HG02852 (cell line): ENCODE results near the gene JAK3.
"Not testable (repeated sequence)": the region's sequence is repeated elsewhere in the genome, so short reads cannot be mapped to it uniquely, and the experiment has no call there.

Source experiments
- ATAC-seq: cut with Tn5 transposase; IDR thresholded peaks from one replicate; pipeline ENCODE4 v1.9.1; 2021; ENCODE audit warnings: mild to moderate bottlenecking, moderate library complexity; ENCODE audit not compliant: unreplicated experiment

The JAK3 gene

DNA sequence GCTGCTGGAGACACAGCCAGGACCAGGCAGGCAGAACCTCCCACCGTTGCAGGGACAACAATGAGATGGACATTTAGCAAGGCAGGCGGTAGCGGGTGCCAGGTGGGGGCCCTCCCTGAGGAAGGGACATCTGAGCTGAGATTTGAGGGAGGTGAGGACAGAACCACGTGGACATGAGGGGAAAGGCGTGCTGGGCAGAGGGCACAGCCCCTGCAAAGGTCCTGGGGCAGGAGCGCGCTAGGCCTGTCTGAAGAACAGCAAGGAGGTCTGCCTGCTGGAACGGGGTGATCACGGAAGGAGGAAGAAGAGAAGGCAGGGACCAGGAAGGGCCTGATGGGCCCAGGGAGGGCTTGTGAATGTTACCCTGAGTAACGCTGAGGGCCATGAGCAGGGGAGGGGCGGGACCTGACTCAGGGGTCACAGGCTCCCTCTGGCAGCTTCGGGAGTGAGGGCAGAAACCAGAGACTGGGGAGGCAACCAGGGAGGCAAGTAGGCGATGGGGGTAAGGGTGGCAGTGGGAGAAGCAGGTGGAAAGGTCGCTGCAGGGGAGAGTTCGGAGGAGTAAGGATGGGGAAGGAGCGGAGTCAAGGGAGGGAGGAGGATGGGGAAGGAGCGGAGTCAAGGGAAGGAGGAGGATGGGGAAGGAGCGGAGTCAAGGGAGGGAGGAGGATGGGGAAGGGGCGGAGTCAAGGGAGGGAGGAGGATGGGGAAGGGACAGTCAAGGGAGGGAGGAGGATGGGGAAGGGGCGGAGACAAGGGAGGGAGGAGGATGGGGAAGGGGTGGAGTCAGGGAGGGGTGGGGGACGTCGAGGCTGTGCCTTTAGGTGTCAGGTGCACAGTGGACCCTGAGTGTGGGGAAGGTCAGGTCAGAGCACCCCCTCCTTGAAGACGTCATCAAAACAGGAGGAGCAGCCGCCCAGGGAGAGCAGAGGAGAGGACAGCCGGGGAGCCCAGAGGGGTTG lies 68.5 kb downstream of the JAK3 start:
- ATAC-seq = no peak

DNA sequence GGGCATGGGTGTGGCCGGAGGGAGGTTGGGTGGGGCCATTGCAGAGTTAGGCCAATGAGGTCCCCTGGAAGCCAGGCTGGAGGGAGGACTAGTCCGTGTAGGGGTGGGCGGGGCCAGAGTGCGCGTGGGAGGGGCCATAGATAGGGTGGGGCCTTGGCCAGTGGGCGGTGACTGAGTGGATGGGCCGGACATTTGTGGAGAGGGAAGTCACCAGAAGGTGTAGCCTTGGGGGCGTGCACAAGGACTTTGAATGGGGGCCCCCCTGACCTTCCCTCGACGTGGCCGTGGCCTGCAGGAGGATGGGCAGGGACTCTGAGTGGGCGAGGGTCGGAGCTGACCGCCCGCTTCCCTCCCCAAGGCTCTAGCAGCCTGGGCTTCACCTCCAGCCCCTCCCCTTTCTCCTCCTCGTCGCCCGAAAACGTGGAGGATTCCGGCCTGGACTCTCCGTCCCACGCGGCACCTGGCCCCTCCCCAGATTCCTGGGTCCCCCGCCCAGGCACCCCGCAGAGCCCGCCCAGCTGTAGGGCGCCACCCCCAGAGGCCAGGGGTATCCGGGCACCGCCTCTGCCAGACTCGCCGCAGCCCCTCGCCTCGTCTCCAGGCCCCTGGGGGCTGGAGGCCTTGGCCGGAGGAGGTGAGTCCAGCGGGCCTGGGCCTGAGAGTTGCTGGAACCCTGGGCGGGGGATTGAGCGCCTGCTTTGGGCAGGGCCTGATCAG lies 69.4 kb downstream of the JAK3 start:
- no peak for ATAC-seq

DNA sequence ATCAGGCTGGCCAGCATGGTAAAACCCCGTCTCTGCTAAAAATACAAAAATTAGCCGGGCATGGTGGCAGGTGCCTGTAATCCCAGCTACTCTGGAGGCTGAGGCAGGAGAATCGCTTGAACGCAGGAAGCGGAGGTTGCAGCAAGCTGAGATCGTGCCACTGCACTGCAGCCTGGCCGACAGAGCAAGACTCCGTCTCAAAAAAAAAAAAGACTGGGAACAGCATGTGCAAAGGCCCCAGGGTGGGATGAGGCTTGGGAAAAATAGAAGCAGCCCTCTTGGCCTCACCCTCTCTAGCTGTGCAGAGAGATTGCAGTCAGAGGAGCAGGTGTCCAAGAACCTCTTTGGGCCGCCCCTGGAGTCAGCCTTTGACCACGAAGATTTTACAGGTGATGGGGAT lies 69.9 kb downstream of the JAK3 start:
- ATAC-seq = not testable (repeated sequence)

DNA sequence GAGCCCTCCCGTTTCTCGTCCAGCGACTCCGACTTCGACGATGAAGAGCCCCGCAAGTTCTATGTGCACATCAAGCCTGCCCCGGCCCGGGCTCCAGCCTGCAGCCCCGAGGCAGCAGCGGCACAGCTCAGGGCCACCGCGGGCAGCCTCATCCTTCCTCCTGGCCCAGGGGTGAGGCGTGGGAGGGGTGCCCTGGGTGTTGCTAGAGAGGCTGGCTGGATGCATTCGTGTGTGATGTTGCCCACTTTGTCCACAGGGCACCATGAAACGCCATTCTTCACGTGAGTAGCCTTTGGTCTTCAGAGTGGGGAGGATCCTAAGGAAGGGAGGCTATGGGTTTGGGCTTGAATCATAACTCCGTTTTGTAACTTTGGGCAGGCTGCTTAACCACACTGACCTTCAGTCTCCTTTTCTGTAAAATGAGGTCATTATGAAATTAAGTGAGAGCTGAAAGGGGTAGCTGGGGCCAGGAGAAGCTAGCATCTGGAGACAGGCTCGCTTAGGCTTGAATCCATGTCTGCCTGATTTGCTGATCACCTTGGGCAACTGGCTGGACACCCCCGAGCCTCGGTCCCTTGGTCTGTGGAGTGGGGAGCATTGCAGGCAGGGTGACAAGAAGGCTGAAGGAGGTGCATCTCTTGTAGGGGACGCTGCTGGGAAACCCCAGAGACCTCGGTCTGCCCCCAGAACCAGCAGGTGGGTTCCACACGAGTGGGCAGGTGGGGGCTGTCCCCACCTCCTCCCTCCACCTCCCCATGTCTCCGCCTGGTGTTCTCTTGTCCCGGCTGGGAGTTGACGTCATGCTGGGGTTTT lies 71.6 kb downstream of the JAK3 start:
- ATAC-seq = peak; percentile 66

DNA sequence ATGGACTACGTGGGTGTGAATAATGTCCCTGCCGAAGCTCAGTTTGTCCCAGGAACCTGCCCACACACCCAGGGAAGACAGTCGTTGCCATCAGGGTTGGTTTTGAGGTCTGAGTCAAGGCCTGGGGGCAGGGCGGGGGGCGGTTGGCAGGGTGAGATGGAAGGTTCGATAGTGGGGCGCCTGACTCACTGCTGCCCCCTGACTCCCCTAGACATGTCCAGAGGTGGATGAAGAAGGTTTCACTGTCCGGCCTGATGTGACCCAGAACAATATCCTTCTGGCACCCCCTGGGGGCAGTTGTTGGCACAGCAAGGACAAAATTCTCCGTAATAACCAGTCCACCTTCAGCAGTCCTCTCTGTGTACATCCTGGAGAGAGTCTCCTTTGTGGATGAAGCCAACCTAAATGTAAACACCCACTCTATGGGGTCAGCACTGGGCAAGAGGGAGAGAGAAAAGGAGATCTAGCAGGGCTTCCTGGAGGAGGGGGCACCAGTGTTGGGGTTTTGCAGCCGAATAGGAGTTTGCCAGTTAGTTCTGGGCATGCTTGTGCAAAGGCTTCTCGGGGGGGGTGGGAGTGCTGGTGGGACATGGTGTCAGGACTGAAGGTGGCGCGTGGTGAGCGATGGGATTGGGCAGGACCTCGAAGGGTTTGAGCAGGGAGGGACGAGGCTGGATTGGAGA lies 72.4 kb downstream of the JAK3 start:
- ATAC-seq = no peak
